ENCODE results near the gene CRB3. TPM values are rescaled to one million over a fixed set of nuclear protein-coding genes. Genes with fewer than 3 reads are reported as not detected.

The CRB3 gene
- polyA plus RNA-seq, 4 donors, result 30.9 to 43.0 (median 31.3) TPM

- DNase-seq (ENCODE audit: low read depth in 4 of 4, low spot score in 3 of 4), result no peak
Observed at GRCh38 chr19:6465006-6465405, 935 bp downstream of the CRB3 start.

- DNase-seq (ENCODE audit: low read depth in 4 of 4, low spot score in 3 of 4), result no peak
Observed at GRCh38 chr19:6465663-6466062, 1.6 kb downstream of the CRB3 start.

- DNase-seq (ENCODE audit: low read depth in 4 of 4, low spot score in 3 of 4), result no peak
Observed at GRCh38 chr19:6466526-6467248, 2.6 kb downstream of the CRB3 start.

GRCh38 chr19:6467384-6467783 lies 3.3 kb downstream of the CRB3 start:
- DNase-seq (ENCODE audit: low read depth in 4 of 4, low spot score in 3 of 4), result no peak

- no peak for DNase-seq (ENCODE audit: low read depth in 4 of 4, low spot score in 3 of 4)
Observed at GRCh38 chr19:6470173-6470572, 6.1 kb downstream of the CRB3 start.

GRCh38 chr19:6471076-6471475 lies 7.0 kb downstream of the CRB3 start:
- no peak for DNase-seq (ENCODE audit: low read depth in 4 of 4, low spot score in 3 of 4)

GRCh38 chr19:6472713-6473112 lies 8.6 kb downstream of the CRB3 start:
- no peak for DNase-seq (ENCODE audit: low read depth in 4 of 4, low spot score in 3 of 4)

- DNase-seq (ENCODE audit: low read depth in 4 of 4, low spot score in 3 of 4), result no peak
Observed at GRCh38 chr19:6473647-6474046, 9.6 kb downstream of the CRB3 start.

GRCh38 chr19:6475321-6476108 lies 11.4 kb downstream of the CRB3 start:
- no peak for DNase-seq (ENCODE audit: low read depth in 4 of 4, low spot score in 3 of 4)

GRCh38 chr19:6476155-6476895 lies 12.3 kb downstream of the CRB3 start:
- DNase-seq (ENCODE audit: low read depth in 4 of 4, low spot score in 3 of 4), result peak; percentile 56 to 73 (median 66)

GRCh38 chr19:6476896-6477431 lies 12.9 kb downstream of the CRB3 start:
- DNase-seq (ENCODE audit: low read depth in 4 of 4, low spot score in 3 of 4), result no peak

- no peak for DNase-seq (ENCODE audit: low read depth in 4 of 4, low spot score in 3 of 4)
Observed at GRCh38 chr19:6478815-6479214, 14.7 kb downstream of the CRB3 start.

GRCh38 chr19:6479836-6480398 lies 15.8 kb downstream of the CRB3 start:
- DNase-seq (ENCODE audit: low read depth in 4 of 4, low spot score in 3 of 4), result no peak

GRCh38 chr19:6480848-6481415 lies 16.9 kb downstream of the CRB3 start:
- DNase-seq (ENCODE audit: low read depth in 4 of 4, low spot score in 3 of 4), result no peak

- no peak for DNase-seq (ENCODE audit: low read depth in 4 of 4, low spot score in 3 of 4)
Observed at GRCh38 chr19:6481541-6482342, 17.7 kb downstream of the CRB3 start, which contains the start of gene DENND1C. DENND1C (minus strand) TSS chr19:6481787; CDS start chr19:6481695, 92 bp downstream.

GRCh38 chr19:6482343-6482686 lies 18.2 kb downstream of the CRB3 start:
- DNase-seq (ENCODE audit: low read depth in 4 of 4, low spot score in 3 of 4), result no peak

- DNase-seq (ENCODE audit: low read depth in 4 of 4, low spot score in 3 of 4), result no peak
Observed at GRCh38 chr19:6483235-6483634, 19.2 kb downstream of the CRB3 start.

GRCh38 chr19:6484230-6484629 lies 20.2 kb downstream of the CRB3 start:
- no peak for DNase-seq (ENCODE audit: low read depth in 4 of 4, low spot score in 3 of 4)

GRCh38 chr19:6484831-6485230 lies 20.8 kb downstream of the CRB3 start:
- no peak for DNase-seq (ENCODE audit: low read depth in 4 of 4, low spot score in 3 of 4)
